Measurements from ENCODE around the gene RIC8B.

DNA sequence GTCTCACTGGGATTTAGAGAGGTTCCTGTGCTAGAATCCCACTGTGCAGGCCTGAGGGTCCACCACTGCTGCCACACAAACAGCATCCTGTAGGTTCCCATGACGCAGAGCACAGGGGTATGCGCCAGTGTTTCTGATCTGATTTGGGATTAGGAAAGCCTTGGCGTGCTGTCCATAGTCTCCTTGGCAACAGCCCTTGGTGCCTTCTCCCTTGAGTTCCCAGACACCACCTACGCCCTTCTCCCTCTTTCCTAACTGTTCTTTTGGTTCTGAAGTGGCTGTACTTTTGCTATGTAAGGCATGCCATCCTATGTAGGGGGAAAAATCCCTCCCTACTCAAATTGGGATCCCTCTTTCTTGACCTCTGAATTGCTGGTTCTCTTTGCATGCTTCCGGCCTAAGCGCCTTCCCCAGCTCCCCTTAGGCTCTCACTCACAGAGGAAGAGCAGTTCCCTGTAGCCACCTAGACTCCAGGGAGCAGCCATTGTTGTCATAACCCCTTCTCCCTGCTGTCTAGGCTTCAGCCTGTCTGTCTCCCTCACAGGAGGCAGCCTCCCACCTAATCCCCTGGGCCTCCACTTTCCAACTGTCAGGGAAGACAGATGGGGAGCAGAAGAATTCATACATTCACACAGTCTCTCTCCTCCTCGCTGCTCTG lies 14.8 kb upstream of the RIC8B start:
- TF ChIP-seq, protein P1, sequence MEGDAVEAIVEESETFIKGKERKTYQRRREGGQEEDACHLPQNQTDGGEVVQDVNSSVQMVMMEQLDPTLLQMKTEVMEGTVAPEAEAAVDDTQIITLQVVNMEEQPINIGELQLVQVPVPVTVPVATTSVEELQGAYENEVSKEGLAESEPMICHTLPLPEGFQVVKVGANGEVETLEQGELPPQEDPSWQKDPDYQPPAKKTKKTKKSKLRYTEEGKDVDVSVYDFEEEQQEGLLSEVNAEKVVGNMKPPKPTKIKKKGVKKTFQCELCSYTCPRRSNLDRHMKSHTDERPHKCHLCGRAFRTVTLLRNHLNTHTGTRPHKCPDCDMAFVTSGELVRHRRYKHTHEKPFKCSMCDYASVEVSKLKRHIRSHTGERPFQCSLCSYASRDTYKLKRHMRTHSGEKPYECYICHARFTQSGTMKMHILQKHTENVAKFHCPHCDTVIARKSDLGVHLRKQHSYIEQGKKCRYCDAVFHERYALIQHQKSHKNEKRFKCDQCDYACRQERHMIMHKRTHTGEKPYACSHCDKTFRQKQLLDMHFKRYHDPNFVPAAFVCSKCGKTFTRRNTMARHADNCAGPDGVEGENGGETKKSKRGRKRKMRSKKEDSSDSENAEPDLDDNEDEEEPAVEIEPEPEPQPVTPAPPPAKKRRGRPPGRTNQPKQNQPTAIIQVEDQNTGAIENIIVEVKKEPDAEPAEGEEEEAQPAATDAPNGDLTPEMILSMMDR (IDR thresholded peaks at IDR 0.05) = no peak
- TF ChIP-seq POLR2A (IDR thresholded peaks at IDR 0.05) = no peak
- no peak for TF ChIP-seq POLR2AphosphoS5 (IDR thresholded peaks at IDR 0.05)
- no peak for TF ChIP-seq EP300 (IDR thresholded peaks at IDR 0.05)
